ENCODE data around the gene TFF3.

The TFF3 gene

DNA sequence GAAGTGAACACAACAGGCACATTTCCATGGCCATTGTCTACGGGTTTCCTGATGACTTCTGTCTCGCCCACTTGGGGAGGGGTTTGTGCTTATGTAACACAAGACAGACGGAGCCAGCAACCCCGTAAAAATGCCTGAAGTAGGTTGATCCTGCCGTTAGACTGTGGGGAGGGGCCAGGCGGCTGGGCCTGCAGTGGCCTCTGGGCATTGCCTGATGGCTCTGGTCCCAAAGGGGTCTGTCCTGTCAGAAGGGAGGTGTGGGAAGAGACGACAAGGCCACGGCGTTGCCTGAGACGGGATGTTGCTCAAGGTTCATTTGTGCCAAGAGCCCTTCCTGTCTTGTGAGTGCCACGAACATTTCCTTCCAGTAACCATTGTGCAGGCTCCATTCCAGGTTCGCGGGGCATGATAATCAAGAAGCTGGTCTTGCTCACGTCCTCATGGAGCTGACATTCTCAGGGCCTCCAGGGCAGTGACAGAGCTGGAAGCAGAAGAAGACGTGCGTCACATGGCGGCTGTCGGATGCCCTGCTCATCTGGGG is 51.5 kb downstream of the TFF3 start:
- no peak for DNase-seq

GRCh38 chr21:42262831-42263231 is 52.4 kb downstream of the TFF3 start:
- no peak for DNase-seq

- no peak for DNase-seq
Observed at GRCh38 chr21:42261829-42262200, 53.4 kb downstream of the TFF3 start.

All from hematopoietic multipotent progenitor cell treated with erythropoietin and hydrocortisone succinate and interleukin-3 and kit ligand, for 8 days (in vitro differentiated cells).